ENCODE measurements around the gene DNAH11. TPM values are rescaled to one million over a fixed set of nuclear protein-coding genes. Genes with fewer than 3 reads are reported as not detected.

Gene DNAH11, protein sequence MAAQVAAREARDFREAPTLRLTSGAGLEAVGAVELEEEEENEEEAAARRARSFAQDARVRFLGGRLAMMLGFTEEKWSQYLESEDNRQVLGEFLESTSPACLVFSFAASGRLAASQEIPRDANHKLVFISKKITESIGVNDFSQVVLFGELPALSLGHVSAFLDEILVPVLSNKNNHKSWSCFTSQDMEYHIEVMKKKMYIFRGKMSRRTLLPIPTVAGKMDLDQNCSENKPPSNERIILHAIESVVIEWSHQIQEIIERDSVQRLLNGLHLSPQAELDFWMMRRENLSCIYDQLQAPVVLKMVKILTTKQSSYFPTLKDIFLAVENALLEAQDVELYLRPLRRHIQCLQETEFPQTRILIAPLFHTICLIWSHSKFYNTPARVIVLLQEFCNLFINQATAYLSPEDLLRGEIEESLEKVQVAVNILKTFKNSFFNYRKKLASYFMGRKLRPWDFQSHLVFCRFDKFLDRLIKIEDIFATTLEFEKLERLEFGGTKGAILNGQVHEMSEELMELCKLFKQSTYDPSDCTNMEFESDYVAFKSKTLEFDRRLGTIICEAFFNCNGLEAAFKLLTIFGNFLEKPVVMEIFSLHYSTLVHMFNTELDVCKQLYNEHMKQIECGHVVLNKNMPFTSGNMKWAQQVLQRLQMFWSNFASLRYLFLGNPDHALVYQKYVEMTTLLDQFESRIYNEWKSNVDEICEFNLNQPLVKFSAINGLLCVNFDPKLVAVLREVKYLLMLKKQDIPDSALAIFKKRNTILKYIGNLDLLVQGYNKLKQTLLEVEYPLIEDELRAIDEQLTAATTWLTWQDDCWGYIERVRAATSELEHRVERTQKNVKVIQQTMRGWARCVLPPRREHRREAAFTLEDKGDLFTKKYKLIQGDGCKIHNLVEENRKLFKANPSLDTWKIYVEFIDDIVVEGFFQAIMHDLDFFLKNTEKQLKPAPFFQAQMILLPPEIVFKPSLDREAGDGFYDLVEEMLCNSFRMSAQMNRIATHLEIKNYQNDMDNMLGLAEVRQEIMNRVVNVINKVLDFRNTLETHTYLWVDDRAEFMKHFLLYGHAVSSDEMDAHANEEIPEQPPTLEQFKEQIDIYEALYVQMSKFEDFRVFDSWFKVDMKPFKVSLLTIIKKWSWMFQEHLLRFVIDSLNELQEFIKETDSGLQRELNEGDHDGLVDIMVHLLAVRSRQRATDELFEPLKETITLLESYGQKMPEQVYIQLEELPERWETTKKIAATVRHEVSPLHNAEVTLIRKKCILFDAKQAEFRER (N-terminal part only)
- not detected for polyA plus RNA-seq (2012; ENCODE audit: insufficient read depth, insufficient read length, low read depth)

DNA sequence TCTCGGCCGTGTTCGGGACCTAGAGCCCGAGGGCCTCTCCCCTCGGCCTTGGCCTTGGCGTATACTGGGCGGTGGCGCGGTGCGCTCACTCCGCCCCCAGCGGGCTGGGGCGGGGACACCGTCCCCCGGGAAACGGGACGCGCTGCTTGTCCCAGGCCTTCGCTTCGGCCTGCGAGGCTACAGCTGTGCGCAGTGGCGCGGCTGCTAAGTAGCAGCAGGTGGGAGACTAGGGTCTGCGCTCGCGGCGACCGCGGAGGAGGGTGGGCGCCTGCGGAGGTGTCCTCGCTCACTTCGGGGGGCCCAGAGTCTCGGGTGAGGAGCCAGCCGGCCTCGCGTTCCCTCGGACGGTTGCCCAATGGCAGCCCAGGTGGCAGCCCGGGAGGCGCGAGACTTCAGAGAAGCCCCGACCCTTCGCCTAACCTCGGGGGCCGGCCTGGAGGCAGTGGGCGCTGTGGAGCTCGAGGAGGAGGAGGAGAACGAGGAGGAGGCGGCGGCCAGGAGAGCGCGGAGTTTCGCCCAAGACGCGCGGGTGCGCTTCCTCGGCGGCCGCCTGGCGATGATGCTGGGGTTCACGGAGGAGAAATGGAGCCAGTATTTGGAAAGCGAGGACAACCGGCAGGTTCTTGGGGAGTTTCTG is at the start of gene DNAH11:
Gene DNAH11 (plus strand): TSS at position 149 of the 637 bp plus-strand sequence. CDS start 207 bp downstream, at position 356.
- no peaks in the 10 kb centered on the region for H3K4me1 ChIP-seq
- H3K9me3 ChIP-seq, result no peaks in the 10 kb centered on the region
- TF ChIP-seq CTCF (IDR thresholded peaks at IDR 0.05; ENCODE audit: low read depth, low read length), result no peak
- DNase-seq, result peak; percentile 37
- peaks cover 65% of the 10 kb centered on the region for H3K27me3 ChIP-seq
- no peak within 1 kb of the TSS for H3K4me3 ChIP-seq (ENCODE audit: low read depth, low read length)
- no peaks in the 10 kb centered on the region for H3K36me3 ChIP-seq

DNA sequence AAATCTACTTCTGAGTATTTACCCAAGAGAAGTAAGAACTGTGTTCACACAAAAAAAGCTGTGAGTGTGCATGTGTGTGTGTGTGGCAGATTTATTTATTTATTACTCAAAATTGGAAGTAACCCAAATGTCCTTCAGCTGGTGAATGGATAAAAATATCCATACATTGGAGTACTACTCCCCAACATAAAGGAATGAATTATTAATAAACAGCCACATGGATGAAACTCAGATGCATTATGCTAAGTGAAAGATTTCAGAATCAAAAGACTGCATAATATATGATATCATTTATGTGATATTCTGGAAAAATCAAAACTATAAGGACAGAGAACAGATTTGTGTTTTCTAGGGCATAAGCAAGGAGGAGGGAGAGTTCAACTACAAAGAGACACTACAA is 47.1 kb upstream of the DNAH11 start:
- Histone ChIP-seq H3K36me3 (no peaks in the 10 kb centered on the region), H3K27me3 (no peaks in the 10 kb centered on the region), H3K4me1 (no peaks in the 10 kb centered on the region), H3K9me3 (no peaks in the 10 kb centered on the region), H3K4me3 (ENCODE audit: low read depth, low read length) (no peak overlapping the region)
- no peak for TF ChIP-seq CTCF (IDR thresholded peaks at IDR 0.05; ENCODE audit: low read depth, low read length)
- no peak for DNase-seq

DNA sequence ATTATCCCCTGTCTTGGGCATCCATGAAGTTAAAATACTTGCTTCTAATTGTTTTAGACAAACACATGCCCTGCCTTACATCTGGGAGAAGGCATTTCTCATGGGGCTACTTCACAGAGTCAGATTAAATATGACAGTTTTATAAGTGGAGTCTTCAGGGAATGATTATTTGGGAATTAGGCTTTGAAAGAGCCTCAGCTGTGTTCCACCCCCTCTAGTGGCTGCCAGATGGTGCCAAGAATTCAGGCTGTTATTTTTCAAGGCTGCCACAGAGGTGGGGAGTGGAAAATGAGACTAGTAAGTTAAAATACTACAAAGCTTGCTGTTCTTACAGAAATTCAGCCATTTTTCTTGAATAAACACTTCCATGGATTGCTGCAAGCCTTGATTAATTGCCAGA is 45.8 kb upstream of the DNAH11 start:
- no peaks in the 10 kb centered on the region for H3K27me3 ChIP-seq
- peak; percentile 21 for DNase-seq
- H3K4me3 ChIP-seq (ENCODE audit: low read depth, low read length), result no peak overlapping the region
- no peaks in the 10 kb centered on the region for H3K36me3 ChIP-seq
- TF ChIP-seq CTCF (IDR thresholded peaks at IDR 0.05; ENCODE audit: low read depth, low read length), result peak; percentile 59
- H3K9me3 ChIP-seq, result no peaks in the 10 kb centered on the region
- H3K4me1 ChIP-seq, result no peaks in the 10 kb centered on the region

DNA sequence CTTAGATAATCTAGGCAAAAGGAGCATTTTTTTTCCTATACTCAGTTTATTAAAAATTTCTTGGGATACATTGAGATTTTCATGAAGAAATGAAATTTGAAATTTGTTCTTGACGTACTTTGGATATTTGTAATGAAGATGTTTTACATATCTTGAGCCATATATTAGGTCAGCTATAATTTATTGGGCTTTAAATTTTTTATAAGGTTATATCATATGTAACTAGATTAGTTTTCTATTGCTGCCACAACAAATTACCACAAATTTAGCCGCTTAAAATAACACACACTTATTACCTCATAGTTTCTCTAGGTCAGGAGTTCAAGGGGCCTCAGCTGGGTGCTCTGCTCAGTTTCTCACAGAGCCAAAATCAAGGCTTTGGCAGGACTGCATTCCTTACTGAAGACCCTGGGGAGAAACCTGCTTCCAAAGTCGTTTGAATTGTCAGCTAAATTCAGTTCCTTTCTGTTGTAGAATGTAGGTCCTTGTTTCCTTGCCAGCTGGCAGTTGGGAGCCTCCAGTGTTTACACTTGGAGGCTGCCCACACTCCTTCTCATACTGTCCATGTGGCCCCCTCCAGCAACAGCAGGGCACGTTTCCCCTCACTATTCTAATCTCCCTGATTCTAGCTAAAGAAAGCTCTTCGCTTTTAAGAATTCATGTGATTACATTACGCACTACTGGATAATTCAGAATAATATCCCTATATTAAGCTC is 42.6 kb upstream of the DNAH11 start:
- Histone ChIP-seq H3K36me3 (no peaks in the 10 kb centered on the region), H3K4me1 (no peaks in the 10 kb centered on the region), H3K27me3 (no peaks in the 10 kb centered on the region), H3K9me3 (no peaks in the 10 kb centered on the region), H3K4me3 (ENCODE audit: low read depth, low read length) (no peak overlapping the region)
- DNase-seq, result no peak
- TF ChIP-seq CTCF (IDR thresholded peaks at IDR 0.05; ENCODE audit: low read depth, low read length), result no peak

DNA sequence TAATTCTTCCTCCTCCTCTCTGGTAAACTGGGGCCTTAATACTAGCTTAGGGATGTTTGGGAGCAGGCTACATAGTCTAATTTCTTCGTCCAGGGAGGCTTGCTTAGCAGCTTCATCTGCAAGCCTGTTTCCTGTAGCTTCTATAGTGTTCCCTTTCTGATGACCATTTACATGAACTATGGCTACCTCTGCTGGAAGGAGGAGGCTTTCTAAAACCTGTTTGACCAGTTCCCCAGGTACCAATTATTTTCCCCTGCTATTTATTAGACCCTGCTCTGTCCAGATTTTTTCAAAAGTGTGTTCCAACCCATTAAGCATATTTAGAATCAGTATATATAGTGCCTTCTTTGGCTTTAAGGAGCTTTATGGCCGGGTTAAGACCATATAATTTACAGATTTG is 38.8 kb upstream of the DNAH11 start:
- no peak for TF ChIP-seq CTCF (IDR thresholded peaks at IDR 0.05; ENCODE audit: low read depth, low read length)
- Histone ChIP-seq H3K36me3 (no peaks in the 10 kb centered on the region), H3K27me3 (no peaks in the 10 kb centered on the region), H3K9me3 (no peaks in the 10 kb centered on the region), H3K4me3 (ENCODE audit: low read depth, low read length) (no peak overlapping the region), H3K4me1 (no peaks in the 10 kb centered on the region)
- DNase-seq, result no peak

All from BE2C (cell line).